Upper lobe of left lung (tissue), 6 donors: ENCODE results near the gene C10orf53. TPM values are rescaled to one million over a fixed set of nuclear protein-coding genes. Genes with fewer than 3 reads are reported as not detected.

Source experiments
- ATAC-seq, 2 donors: fragments of 200-7000 bp; cut with Tn5 transposase; one replicate each; pipeline ENCODE4 v1.9.1; 2022; ENCODE audit warnings: mild to moderate bottlenecking in 2 of 2, moderate library complexity in 2 of 2; ENCODE audit not compliant: low FRiP score in 2 of 2
- DNase-seq, 2 donors: peaks; one replicate each; pipeline ENCODE4 v3.0.0-alpha.2; 2019 to 2020
- H3K27ac ChIP-seq, 4 donors: fragments of 200-600 bp; sonication (generic); one replicate each; pipeline ENCODE4 v1.5.1; 2016 to 2019
- H3K27me3 ChIP-seq, 4 donors: fragments of 200-600 bp; sonication (generic); one replicate each; pipeline ENCODE4 v1.5.1; 2017 to 2019
- H3K36me3 ChIP-seq, 4 donors: fragments of 200-600 bp; sonication (generic); one replicate each; pipeline ENCODE4 v1.5.1; 2016 to 2019
- H3K4me1 ChIP-seq, 4 donors: fragments of 200-600 bp; sonication (generic); one replicate each; pipeline ENCODE4 v1.5.1; 2018 to 2019
- H3K4me3 ChIP-seq, 4 donors: fragments of 200-600 bp; sonication (generic); one replicate each; pipeline ENCODE4 v1.5.1; 2017 to 2019; ENCODE audit warnings: mild to moderate bottlenecking in 2 of 4, moderate library complexity in 1 of 4
- H3K9me3 ChIP-seq, 4 donors: fragments of 200-600 bp; sonication (generic); one replicate each; pipeline ENCODE4 v1.5.1; 2018 to 2019
- CTCF ChIP-seq, 6 experiments: fragments of 450-650 bp in 4 of 6; fragments of 200-600 bp in 2 of 6; sonication (generic) in 2 of 6; IDR thresholded peaks; one replicate each; pipeline ENCODE4 v1.5.1; 2016 to 2019; ENCODE audit warnings: antibody characterized with exemption in 6 of 6
- EP300 ChIP-seq, 4 donors: sonication (generic); formaldehyde crosslinking; IDR thresholded peaks; one replicate each; pipeline ENCODE4 v1.5.1; 2017; ENCODE audit warnings: antibody characterized with exemption in 4 of 4, control low read depth in 2 of 4
- POLR2A ChIP-seq, 4 donors: fragments of 450-650 bp; IDR thresholded peaks; one replicate each; pipeline ENCODE4 v1.5.1; 2016 to 2017; ENCODE audit warnings: antibody characterized with exemption in 4 of 4, mild to moderate bottlenecking in 2 of 4
- POLR2AphosphoS5 ChIP-seq, 2 donors: sonication (generic); formaldehyde crosslinking; IDR thresholded peaks; one replicate each; pipeline ENCODE4 v1.5.1; 2017; ENCODE audit warnings: antibody characterized with exemption in 2 of 2
- WGBS, 2 donors: methylation state at CpG; one replicate each; pipeline ENCODE4 v1.1.5; 2017 to 2018; 5-methylcytosine and 5-hydroxymethylcytosine counted together
- total RNA-seq, 6 donors: library from RNA; depleted of rRNA in 4 of 6; stranded (reverse); fragments of >200 nt in 4 of 6; gene quantifications; one replicate each; pipeline versions ENCODE4 v1.1.0 to v1.2.1, GENCODE V29; 2016 to 2021
- donor health status: DM: no; HTN: no; CAD: no; lungs with moderate emphysema.
- donor health status: DM: no; HTN: yes; CAD: no; lungs with severe emphysema.

C10orf53 gene
- total RNA-seq, 6 donors from 2014 or later: not detected

GRCh38 chr10:49664006-49664841 lies 15.2 kb upstream of the C10orf53 start:
- no peaks in the 10 kb centered on the region for H3K4me1 ChIP-seq
- H3K4me3 ChIP-seq: no peak overlapping the region
- ATAC-seq: no peak
- DNase-seq: no peak
- H3K36me3 ChIP-seq: no peaks in the 10 kb centered on the region
- WGBS, 2 donors: 56 to 84% methylated on average over 2 to 7 of the region's 7 CpGs
- H3K27me3 ChIP-seq: no peaks in the 10 kb centered on the region
- peaks cover 0 to 8% (median 2%) of the 10 kb centered on the region in 4 donors for H3K9me3 ChIP-seq
- H3K27ac ChIP-seq: no peak overlapping the region
- TF ChIP-seq EP300 (IDR thresholded peaks at IDR 0.05) (no peak), POLR2A (IDR thresholded peaks at IDR 0.05) (no peak), POLR2AphosphoS5 (IDR thresholded peaks at IDR 0.05) (no peak), CTCF (IDR thresholded peaks at IDR 0.05) (no peak)

- TF ChIP-seq CTCF (IDR thresholded peaks at IDR 0.05) (no peak), EP300 (IDR thresholded peaks at IDR 0.05) (no peak), POLR2AphosphoS5 (IDR thresholded peaks at IDR 0.05) (no peak), POLR2A (IDR thresholded peaks at IDR 0.05) (no peak)
- peaks cover 0 to 3% (median 0%) of the 10 kb centered on the region in 4 donors for H3K9me3 ChIP-seq
- H3K27me3 ChIP-seq: no peaks in the 10 kb centered on the region
- ATAC-seq (no peak), DNase-seq (no peak)
- H3K4me1 ChIP-seq: no peaks in the 10 kb centered on the region
- H3K4me3 ChIP-seq: no peak overlapping the region
- H3K27ac ChIP-seq: no peak overlapping the region
- 77 to 81% methylated on average over 4 of the region's 4 CpGs for WGBS, 2 donors
- no peaks in the 10 kb centered on the region for H3K36me3 ChIP-seq
These were observed 14.6 kb upstream of the C10orf53 start for GRCh38 chr10:49664842-49665355.

- no peak for ATAC-seq
These were observed 13.3 kb upstream of the C10orf53 start for GRCh38 chr10:49666054-49666615.

GRCh38 chr10:49666685-49667084 lies 12.8 kb upstream of the C10orf53 start:
- ATAC-seq: no peak
- WGBS, 2 donors: 61 to 81% methylated on average over 4 to 5 of the region's 5 CpGs
- Histone ChIP-seq H3K9me3 (no peaks in the 10 kb centered on the region), H3K27ac (no peak overlapping the region), H3K36me3 (no peaks in the 10 kb centered on the region), H3K27me3 (no peaks in the 10 kb centered on the region), H3K4me3 (no peak overlapping the region), H3K4me1 (no peaks in the 10 kb centered on the region)
- no peak for TF ChIP-seq EP300 (IDR thresholded peaks at IDR 0.05)
- no peak for TF ChIP-seq POLR2AphosphoS5 (IDR thresholded peaks at IDR 0.05)
- TF ChIP-seq POLR2A (IDR thresholded peaks at IDR 0.05): no peak
- TF ChIP-seq CTCF (IDR thresholded peaks at IDR 0.05): no peak
- DNase-seq: no peak

More at GRCh38 chr10:49666054-49666615, 13.3 kb upstream of the C10orf53 start:
- Histone ChIP-seq H3K27me3 (no peaks in the 10 kb centered on the region), H3K4me1 (no peaks in the 10 kb centered on the region), H3K9me3 (no peaks in the 10 kb centered on the region), H3K36me3 (no peaks in the 10 kb centered on the region), H3K27ac (no peak overlapping the region), H3K4me3 (no peak overlapping the region)
- no peak for DNase-seq
- WGBS, 2 donors: 37 to 48% methylated on average over 2 of the region's 2 CpGs
- no peak for TF ChIP-seq EP300 (IDR thresholded peaks at IDR 0.05)
- TF ChIP-seq POLR2A (IDR thresholded peaks at IDR 0.05): no peak
- TF ChIP-seq POLR2AphosphoS5 (IDR thresholded peaks at IDR 0.05): no peak
- TF ChIP-seq CTCF (IDR thresholded peaks at IDR 0.05): no peak
